Measurements from ENCODE around the gene GAS6.

DNA sequence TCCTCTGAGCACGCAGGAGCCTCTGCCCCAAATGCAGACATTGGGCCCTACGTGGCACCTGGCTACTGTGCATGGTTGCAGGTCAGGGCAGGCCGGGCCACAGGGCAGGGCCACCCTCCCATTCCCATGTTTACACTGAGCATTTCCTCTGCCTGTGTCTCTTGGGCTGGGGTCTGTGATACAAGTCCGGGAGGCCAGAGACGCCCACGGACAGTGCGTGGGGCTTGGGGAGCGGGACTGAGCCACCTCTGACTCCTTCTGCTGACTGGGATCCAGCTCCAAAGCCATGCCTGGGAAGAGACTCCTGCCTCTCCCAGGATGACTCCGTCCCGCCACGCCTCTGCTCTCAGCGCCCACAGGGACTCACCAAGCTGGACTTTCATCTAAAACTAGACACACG lies 18.8 kb downstream of the GAS6 start:
- TF ChIP-seq, protein P1, sequence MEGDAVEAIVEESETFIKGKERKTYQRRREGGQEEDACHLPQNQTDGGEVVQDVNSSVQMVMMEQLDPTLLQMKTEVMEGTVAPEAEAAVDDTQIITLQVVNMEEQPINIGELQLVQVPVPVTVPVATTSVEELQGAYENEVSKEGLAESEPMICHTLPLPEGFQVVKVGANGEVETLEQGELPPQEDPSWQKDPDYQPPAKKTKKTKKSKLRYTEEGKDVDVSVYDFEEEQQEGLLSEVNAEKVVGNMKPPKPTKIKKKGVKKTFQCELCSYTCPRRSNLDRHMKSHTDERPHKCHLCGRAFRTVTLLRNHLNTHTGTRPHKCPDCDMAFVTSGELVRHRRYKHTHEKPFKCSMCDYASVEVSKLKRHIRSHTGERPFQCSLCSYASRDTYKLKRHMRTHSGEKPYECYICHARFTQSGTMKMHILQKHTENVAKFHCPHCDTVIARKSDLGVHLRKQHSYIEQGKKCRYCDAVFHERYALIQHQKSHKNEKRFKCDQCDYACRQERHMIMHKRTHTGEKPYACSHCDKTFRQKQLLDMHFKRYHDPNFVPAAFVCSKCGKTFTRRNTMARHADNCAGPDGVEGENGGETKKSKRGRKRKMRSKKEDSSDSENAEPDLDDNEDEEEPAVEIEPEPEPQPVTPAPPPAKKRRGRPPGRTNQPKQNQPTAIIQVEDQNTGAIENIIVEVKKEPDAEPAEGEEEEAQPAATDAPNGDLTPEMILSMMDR (IDR thresholded peaks at IDR 0.05): no peak
- no peak for TF ChIP-seq POLR2A (IDR thresholded peaks at IDR 0.05)
